HUES6 (cell line): ENCODE results near the gene TMEM17.

Source experiments
- H3K27ac ChIP-seq: 2 replicates; pipeline ENCODE4 v1.7.0; 2013; ENCODE audit warnings: low read depth, mild to moderate bottlenecking, low read length, inconsistent platforms
- H3K27me3 ChIP-seq: 2 replicates; pipeline ENCODE4 v1.6.1; 2013; ENCODE audit warnings: low read length; ENCODE audit not compliant: control insufficient read depth, insufficient read depth
- H3K36me3 ChIP-seq: 2 replicates; pipeline ENCODE4 v1.6.1; 2013; ENCODE audit warnings: low read length; ENCODE audit not compliant: control insufficient read depth, insufficient read depth
- H3K4me1 ChIP-seq: 2 replicates; pipeline ENCODE4 v1.6.1; 2013; ENCODE audit warnings: low read length; ENCODE audit not compliant: control insufficient read depth, insufficient read depth
- H3K4me3 ChIP-seq: 2 replicates; pipeline ENCODE4 v1.5.1; 2013; ENCODE audit warnings: low read depth, low read length
- H3K9ac ChIP-seq: one replicate; pipeline ENCODE4 v1.6.1; 2013; ENCODE audit warnings: mild to moderate bottlenecking, low read length
- H3K9me3 ChIP-seq: 2 replicates; pipeline ENCODE4 v1.6.1; 2013; ENCODE audit warnings: low read depth, low read length; ENCODE audit not compliant: control insufficient read depth, insufficient read depth

Gene TMEM17

DNA sequence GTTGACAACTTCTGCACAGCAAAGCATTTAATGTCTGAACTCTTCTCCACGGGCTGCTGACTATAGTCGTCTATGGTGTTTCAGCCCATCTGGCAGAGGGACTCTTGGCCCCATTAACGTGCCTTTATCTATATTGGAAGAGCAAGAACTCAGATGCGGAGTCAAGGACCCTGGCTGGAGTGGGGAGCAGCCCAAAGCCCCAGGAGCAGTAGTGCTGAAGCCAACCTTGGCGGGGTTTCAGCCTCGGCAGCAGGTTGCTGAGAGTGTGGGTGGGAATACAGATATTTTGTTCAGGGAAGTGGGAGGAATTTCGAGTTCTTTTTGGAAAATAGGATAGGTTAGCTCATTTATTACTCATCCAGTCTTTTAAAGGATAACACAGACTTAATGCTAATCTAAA lies 34.2 kb downstream of the TMEM17 start:
- H3K4me1 ChIP-seq = peaks cover 27% of the 10 kb centered on the region
- H3K4me3 ChIP-seq = no peak overlapping the region
- no peak overlapping the region for H3K9ac ChIP-seq
- H3K27me3 ChIP-seq = no peaks in the 10 kb centered on the region
- no peaks in the 10 kb centered on the region for H3K36me3 ChIP-seq
- no peaks in the 10 kb centered on the region for H3K9me3 ChIP-seq
- H3K27ac ChIP-seq = no peak overlapping the region

- Histone ChIP-seq H3K9ac (no peak overlapping the region), H3K9me3 (no peaks in the 10 kb centered on the region), H3K36me3 (no peaks in the 10 kb centered on the region), H3K4me1 (peaks cover 28% of the 10 kb centered on the region), H3K4me3 (no peak overlapping the region), H3K27ac (no peak overlapping the region), H3K27me3 (no peaks in the 10 kb centered on the region)
These were observed 34.6 kb downstream of the TMEM17 start for GRCh38 chr2:62471404-62471803.

DNA sequence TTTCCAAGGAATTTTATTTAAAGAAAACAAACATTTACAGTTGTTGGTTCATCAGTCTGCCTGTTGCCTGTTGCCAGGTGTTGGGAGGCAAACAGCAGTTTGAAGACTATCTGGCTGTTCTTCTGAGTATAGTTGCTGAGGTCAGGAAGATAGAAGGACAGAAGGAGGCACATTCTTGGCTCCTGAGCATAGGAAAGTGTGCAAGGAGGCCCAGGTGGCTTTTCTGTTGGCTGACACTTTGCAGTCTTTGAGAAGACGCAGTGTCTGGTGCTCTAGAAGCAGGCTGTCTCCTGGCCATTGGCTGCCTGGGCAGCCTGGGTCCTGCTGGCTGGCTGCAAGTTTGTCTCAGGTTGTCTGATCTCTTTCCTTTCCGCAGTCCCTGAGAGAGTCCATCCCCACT lies 36.4 kb downstream of the TMEM17 start:
- Histone ChIP-seq H3K27ac (no peak overlapping the region), H3K36me3 (no peaks in the 10 kb centered on the region)

DNA sequence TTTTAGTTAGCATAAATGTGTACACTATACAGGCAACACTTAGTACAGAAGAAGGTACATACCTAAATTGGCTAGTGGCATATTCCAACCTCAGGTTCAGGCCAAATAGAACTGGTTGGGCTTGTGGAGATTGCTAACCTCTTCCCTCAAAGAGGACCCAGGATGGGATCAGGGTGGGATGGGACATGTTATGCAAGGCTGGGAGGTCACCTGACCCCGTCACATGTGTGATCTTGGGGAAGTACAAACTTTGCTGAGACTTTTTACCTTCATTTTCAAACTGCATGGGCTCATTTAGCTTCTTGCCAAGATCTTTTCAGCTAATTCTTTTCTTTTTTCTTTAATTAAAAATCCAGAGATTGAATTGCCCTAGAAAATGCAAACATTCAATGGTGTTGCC lies 36.9 kb downstream of the TMEM17 start:
- Histone ChIP-seq H3K4me1 (peaks cover 30% of the 10 kb centered on the region), H3K27me3 (no peaks in the 10 kb centered on the region), H3K27ac (no peak overlapping the region), H3K9me3 (no peaks in the 10 kb centered on the region), H3K36me3 (no peaks in the 10 kb centered on the region), H3K9ac (no peak overlapping the region), H3K4me3 (no peak overlapping the region)

More for the DNA sequence above, 36.4 kb downstream of the TMEM17 start:
- Histone ChIP-seq H3K9me3 (no peaks in the 10 kb centered on the region), H3K4me1 (peaks cover 26% of the 10 kb centered on the region), H3K9ac (no peak overlapping the region), H3K27me3 (no peaks in the 10 kb centered on the region), H3K4me3 (no peak overlapping the region)

GRCh38 chr2:62467475-62468321 lies 38.3 kb downstream of the TMEM17 start:
- Histone ChIP-seq H3K27me3 (no peaks in the 10 kb centered on the region), H3K9me3 (no peaks in the 10 kb centered on the region), H3K27ac (no peak overlapping the region), H3K4me3 (no peak overlapping the region), H3K9ac (no peak overlapping the region), H3K4me1 (peaks cover 35% of the 10 kb centered on the region), H3K36me3 (no peaks in the 10 kb centered on the region)

GRCh38 chr2:62467100-62467474 lies 38.9 kb downstream of the TMEM17 start:
- Histone ChIP-seq H3K4me1 (peaks cover 35% of the 10 kb centered on the region), H3K9ac (no peak overlapping the region), H3K36me3 (no peaks in the 10 kb centered on the region), H3K27ac (no peak overlapping the region), H3K9me3 (no peaks in the 10 kb centered on the region), H3K27me3 (no peaks in the 10 kb centered on the region), H3K4me3 (no peak overlapping the region)

DNA sequence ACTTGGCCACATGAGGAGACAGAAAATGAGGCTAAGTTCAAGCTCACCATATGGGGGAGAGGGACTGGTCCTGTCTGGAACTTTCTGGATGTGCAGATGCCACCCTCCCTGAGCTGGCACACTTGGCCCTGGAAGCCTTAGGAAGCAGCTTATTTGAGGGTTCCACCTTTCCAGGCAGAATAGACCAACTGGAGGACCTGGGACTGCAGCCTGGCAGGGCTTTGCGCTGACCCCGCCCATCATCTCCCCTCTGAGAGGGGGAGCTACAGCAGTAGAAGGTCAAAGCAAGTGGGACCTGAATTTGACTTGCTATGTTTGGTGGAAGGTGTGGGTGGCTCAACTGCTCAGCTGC lies 39.5 kb downstream of the TMEM17 start:
- Histone ChIP-seq H3K27ac (no peak overlapping the region), H3K4me3 (no peak overlapping the region), H3K27me3 (no peaks in the 10 kb centered on the region), H3K36me3 (no peaks in the 10 kb centered on the region), H3K9ac (no peak overlapping the region), H3K9me3 (no peaks in the 10 kb centered on the region), H3K4me1 (peaks cover 35% of the 10 kb centered on the region)

- H3K4me3 ChIP-seq = no peak overlapping the region
- H3K27me3 ChIP-seq = no peaks in the 10 kb centered on the region
- H3K9ac ChIP-seq = no peak overlapping the region
- peaks cover 35% of the 10 kb centered on the region for H3K4me1 ChIP-seq
- no peaks in the 10 kb centered on the region for H3K36me3 ChIP-seq
- H3K9me3 ChIP-seq = no peaks in the 10 kb centered on the region
- no peak overlapping the region for H3K27ac ChIP-seq
These were observed 40.1 kb downstream of the TMEM17 start for GRCh38 chr2:62465741-62466502.

- Histone ChIP-seq H3K27me3 (no peaks in the 10 kb centered on the region), H3K9me3 (no peaks in the 10 kb centered on the region), H3K4me3 (no peak overlapping the region), H3K27ac (no peak overlapping the region), H3K36me3 (no peaks in the 10 kb centered on the region), H3K4me1 (peaks cover 35% of the 10 kb centered on the region), H3K9ac (no peak overlapping the region)
These were observed 40.8 kb downstream of the TMEM17 start for GRCh38 chr2:62465039-62465740.

DNA sequence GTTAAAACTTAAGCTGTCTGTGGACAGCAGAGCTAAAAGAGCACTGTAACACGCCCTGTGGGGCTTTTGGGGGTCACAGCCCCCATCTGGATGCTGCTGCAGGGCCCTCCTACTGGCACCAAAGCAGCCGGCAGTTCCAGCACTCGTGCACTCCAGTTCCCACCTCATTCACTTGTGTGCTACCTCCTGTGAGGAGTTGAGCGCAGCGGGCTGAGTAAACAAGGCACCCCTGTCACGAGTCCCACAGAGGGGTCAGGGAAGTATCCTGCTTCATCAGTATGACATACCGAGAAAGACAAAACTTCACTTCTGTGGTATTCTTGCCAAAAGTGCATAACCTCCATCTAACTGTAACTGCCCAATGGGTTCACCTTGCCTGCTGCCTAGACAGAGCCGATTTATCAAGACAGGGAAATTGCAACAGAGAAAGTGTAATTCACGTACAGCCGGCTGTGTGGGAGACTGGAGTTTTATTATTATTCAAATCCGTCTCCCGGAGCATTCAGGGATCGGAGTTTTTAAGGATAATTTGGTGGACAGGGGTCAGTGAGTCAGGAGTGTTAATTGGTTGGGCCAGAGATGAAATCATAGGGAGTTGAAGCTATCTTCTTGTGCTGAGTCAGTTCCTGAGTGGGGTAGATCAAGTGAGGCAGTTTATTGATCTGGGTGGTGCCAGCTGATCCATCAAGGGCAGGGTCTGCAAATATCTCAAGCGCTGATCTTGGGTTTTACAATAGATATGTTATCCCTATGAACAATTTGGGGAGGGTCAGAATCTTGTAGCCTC lies 41.6 kb downstream of the TMEM17 start:
- H3K4me1 ChIP-seq = peaks cover 35% of the 10 kb centered on the region
- H3K9ac ChIP-seq = no peak overlapping the region
- no peak overlapping the region for H3K4me3 ChIP-seq
- no peak overlapping the region for H3K27ac ChIP-seq
- H3K27me3 ChIP-seq = no peaks in the 10 kb centered on the region
- H3K9me3 ChIP-seq = no peaks in the 10 kb centered on the region
- H3K36me3 ChIP-seq = no peaks in the 10 kb centered on the region
